HG03097 (cell line): ENCODE measurements around the gene OR13C8.
"Not testable (repeated sequence)": the region's sequence is repeated elsewhere in the genome, so short reads cannot be mapped to it uniquely, and the experiment has no call there.

Experiments used
- ATAC-seq: cut with Tn5 transposase; IDR thresholded peaks from one replicate; pipeline ENCODE4 v1.9.1; 2021; ENCODE audit not compliant: unreplicated experiment, low FRiP score

OR13C8 gene

GRCh38 chr9:104568868-104569267 is at the start of gene OR13C8:
Gene OR13C8 (plus strand): TSS chr9:104569168. CDS start chr9:104569168, 0 bp downstream.
- ATAC-seq: no peak

GRCh38 chr9:104520241-104520640 is 48.7 kb upstream of the OR13C8 start:
- ATAC-seq: not testable (repeated sequence)

DNA sequence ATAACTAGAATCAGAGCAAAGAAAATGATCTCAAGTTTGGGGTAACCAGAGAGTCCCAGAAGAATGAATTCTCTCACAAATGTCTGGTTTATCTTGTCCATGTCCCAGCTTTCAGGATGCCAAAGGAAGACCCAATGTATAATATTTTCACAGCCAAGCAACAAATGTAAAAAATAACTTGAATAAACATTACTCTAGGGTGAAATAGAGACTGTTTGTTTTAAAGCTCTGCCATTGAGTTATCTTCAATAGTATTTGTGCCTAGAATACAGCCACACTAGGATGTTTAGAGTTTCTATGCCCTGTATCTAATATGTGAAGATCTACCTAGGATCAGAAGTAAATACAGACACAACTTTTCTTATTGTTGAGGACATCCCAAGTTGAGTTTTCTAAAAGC is 41.9 kb upstream of the OR13C8 start, which contains the start of gene OR13C4:
Gene OR13C4 (minus strand): TSS at position 101 of the 400 bp plus-strand sequence. CDS start 0 bp downstream, at position 101.
- no peak for ATAC-seq

DNA sequence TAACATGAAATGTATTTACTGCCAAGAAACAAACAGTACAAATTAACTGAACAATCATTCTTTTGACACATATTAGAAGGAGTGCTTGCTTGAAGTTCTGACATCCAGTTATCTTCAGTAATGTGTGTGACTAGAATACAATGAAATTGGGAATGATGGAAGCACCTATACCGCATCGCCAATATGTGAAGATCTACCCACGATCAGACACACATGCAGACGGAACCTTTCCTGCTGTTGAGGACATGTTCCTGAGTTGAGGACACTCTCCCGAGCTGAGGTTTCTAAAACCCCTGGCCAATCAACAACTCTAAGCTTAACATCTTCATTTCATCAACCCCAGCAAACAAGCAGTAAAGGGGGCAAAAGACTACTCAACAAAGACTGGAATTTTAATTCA is 32.2 kb upstream of the OR13C8 start, which contains the start of gene OR13C3:
Gene OR13C3 (minus strand): TSS at position 101 of the 400 bp plus-strand sequence. CDS start 133 bp downstream, outside the sequence.
- no peak for ATAC-seq

DNA sequence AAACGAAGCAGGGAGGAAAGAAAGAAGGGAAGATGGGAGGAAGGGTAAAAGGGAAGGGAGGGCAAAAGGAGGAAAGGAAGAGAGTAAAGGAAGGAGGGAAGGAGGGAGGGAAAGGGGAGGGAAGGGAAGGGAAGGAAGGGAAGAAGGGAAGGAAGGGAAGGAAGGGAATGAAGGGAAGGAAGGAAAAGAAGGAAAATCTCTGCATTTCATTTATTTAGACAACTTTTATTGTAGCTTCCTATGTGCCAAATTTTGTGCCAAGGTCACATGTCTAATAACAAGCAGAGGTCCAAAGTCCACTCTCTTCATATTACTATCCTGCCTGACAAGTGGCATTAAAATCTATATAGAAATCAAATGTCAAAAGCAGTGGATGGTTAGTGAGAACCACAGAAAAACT is 29.7 kb upstream of the OR13C8 start:
- ATAC-seq: no peak

DNA sequence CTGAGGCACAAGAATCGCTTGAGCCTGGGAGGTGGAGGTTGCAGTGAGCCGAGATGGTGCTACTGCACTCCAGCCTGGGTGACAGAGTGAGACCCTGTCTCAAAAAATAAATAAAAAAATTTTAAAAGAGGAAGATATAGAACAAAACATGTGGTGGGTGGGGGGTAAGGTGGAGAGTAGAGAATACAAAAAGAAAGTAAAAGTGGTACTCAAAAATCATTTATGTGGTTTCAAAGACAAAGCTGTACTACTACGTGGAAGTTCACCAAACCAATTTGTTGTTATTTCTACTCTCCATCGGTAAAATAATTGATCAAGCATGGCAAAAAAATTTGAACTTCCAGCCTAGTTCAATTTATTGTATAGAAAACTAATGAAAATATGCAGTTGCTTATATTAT is 24.3 kb upstream of the OR13C8 start:
- no peak for ATAC-seq

- no peak for ATAC-seq
Measured at GRCh38 chr9:104553261-104553660, 15.7 kb upstream of the OR13C8 start.

- ATAC-seq: no peak
Measured at GRCh38 chr9:104555521-104555920, 13.4 kb upstream of the OR13C8 start.

DNA sequence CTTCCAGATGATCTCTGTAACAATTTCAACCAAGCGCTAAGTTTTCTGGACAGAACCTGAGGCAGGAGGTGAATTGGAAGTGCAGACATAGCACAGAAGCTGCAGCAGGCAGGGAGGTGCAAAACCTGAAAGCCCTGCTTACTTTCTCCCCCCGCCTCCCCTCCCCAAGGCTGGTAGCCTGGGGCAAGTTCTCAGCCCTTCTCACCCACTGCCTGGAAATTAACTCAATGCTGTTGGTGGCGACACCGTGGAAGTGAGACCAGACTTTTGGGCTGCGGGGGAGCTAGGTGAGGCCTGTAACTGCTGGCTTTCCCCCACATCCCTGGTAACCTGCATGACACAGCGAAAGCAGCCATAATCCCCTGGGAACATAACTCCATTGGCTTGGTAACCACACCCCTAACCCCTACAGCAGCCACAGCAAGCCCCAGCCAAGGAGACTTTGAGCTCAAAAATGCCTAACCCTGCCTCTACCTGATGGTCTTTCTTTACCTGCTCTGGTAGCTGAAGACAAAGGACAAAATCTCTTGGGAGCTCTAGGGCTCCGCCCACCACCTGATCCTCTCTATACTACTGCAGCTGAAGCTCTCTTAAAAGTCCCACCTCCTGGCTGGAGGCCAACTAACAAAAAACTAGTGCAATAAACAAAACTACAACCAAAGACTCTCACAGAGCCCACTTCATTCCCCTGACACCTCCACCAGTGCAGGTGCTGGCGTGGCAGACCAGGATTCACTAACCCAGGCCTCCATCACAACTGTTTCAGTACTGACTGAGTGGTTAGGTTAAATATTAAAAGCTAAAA is 11.9 kb upstream of the OR13C8 start:
- ATAC-seq: no peak

GRCh38 chr9:104564358-104564757 is 4.6 kb upstream of the OR13C8 start:
- no peak for ATAC-seq

DNA sequence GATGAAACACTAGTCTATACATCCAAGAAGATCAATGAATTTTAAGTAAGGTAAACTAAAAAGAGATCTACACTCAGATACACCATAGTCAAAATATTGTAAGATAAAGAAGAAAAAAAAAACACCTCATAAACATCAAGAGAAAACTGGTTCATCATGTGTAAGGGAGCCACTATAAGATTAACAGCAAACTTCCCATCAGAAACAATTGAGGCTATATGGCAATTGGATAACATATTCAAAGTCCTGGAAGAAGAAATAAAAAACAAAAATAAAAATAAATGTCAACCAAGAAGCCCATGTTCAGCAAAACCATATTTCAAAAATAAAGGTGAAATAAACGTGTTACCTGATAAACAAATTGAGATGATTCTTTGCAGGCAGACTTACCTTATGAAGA is 3.6 kb downstream of the OR13C8 start:
- no peak for ATAC-seq

GRCh38 chr9:104575456-104575855 is 6.5 kb downstream of the OR13C8 start:
- no peak for ATAC-seq

DNA sequence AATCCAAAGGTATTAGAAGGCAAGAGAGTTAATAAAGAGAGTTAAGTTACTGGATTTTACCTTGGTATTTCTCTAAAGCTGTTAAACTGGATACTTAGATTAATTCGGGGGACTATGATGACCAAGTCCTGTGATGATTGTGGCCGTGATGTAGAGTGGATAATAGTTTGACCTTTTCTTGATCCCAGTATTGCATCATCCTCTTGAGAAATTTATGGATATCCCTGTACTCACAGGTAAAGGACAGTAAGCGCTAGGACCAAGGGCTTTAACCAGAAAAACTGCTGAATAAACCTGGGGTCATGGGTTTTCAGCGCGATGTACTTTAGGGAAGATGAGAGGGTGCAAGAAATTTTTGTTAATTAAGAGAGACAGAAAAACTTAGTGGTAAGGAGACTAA is 8.3 kb downstream of the OR13C8 start:
- ATAC-seq: no peak

DNA sequence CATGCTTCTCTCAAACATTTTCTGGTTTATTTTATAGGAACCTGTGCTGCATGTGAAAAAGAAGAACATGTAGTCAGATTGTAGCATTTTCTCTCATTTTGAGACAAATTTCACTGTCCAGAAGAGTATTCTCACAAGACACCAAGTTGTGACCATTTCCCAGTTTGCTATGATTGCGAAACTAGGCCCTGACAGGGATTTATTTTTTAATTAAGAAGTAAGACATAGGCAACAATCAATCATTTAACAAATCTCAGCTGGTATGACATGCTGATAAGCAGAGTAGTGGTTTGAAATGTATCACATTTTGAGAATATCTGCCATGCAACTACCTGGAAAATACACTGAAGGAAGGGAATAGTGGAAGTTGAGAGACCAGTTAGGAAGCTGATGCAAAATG is 11.6 kb downstream of the OR13C8 start:
- ATAC-seq: no peak

GRCh38 chr9:104586496-104587180 is 17.7 kb downstream of the OR13C8 start:
- ATAC-seq: no peak

DNA sequence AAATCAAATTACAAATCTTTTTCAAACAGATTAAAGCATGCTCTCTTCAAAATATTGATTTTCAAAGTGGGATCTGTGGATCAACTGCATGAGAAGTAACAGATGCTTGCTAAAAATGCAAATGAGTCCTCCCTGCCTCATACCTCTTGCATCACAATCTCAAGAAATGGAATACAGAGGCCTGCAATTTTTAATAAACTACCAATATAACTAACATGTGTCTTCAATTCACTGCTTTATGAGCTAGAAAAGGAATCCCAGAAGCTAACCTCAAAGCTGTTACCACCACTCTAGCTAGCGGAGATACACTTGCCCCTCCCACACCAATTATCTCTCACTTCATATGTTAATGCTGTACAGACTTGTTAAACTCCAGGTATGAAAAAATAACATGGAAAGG is 20.7 kb downstream of the OR13C8 start:
- no peak for ATAC-seq

DNA sequence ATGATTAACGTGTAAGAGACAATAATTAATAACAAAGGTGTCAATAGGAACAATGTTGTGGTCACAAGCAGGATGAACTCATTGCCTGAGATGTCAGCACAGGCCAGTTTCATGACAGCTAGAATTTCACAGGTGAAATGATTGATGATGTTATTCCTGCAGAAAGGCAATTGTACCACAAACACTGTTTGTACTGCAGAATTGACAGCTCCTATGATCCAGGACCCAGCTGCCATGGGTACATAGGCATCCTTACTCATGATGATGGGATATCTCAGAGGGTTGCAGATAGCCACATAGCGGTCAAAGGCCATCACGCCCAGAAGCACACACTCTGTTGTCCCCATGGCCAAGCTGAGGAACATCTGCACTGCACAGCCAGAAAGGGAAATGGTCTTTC is 29.8 kb downstream of the OR13C8 start:
- not testable (repeated sequence) for ATAC-seq

GRCh38 chr9:104599313-104599712 is 30.3 kb downstream of the OR13C8 start, which contains the start of gene OR13C5:
Gene OR13C5 (minus strand): TSS chr9:104599413. CDS start chr9:104599413, 0 bp downstream.
- ATAC-seq: not testable (repeated sequence)

GRCh38 chr9:104604801-104605200 is 35.8 kb downstream of the OR13C8 start:
- ATAC-seq: no peak

GRCh38 chr9:104605527-104605926 is 36.6 kb downstream of the OR13C8 start, which contains the start of gene OR13C2:
Gene OR13C2 (minus strand): TSS chr9:104605627. CDS start chr9:104605627, 0 bp downstream.
- ATAC-seq: not testable (repeated sequence)

DNA sequence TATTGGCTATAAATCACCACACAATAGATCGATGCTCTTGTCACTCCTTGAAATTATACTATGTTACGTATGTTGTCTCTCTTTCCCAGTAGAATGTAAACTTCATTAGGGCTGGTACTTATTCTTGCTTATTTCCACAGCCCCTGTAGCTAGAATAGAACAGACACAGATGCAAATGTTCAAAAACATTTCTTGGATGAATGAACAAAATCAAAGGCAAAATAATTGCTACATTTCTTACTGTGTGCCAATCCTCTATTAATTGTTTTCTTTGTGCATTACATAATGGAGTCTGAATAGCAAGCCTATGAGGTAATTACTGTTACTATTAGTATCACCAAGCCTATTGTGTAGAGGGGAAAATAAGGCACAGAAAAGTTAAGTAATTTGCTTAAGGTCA is 37.2 kb downstream of the OR13C8 start:
- ATAC-seq: no peak
